Smooth muscle cell (in vitro differentiated cells): ENCODE results near the gene PLAAT3. TPM values are rescaled to one million over a fixed set of nuclear protein-coding genes. Genes with fewer than 3 reads are reported as not detected.
"Not testable (repeated sequence)": the region's sequence is repeated elsewhere in the genome, so short reads cannot be mapped to it uniquely, and the experiment has no call there.

Experiments
- DNase-seq: peaks from one replicate; lab custom pipeline; 2025; ENCODE audit not compliant: unreplicated experiment; lab: John Stamatoyannopoulos, UW
- H2AFZ ChIP-seq: fragments of 200-600 bp; sonication (generic); 2 replicates; pipeline ENCODE4 v1.6.0; 2016; ENCODE audit warnings: antibody characterized with exemption, low read depth, mild to moderate bottlenecking
- H3F3A ChIP-seq: fragments of 200-600 bp; sonication (generic); 2 replicates; pipeline ENCODE4 v1.6.0; 2017; ENCODE audit warnings: antibody characterized with exemption, low read depth
- H3K27ac ChIP-seq: fragments of 200-600 bp; sonication (generic); 2 replicates; pipeline ENCODE4 v1.5.1; 2016; ENCODE audit warnings: low read depth, mild to moderate bottlenecking
- H3K27me3 ChIP-seq: fragments of 200-600 bp; sonication (generic); 2 replicates; pipeline ENCODE4 v1.6.1; 2016; ENCODE audit warnings: low read depth, mild to moderate bottlenecking
- H3K36me3 ChIP-seq: fragments of 200-600 bp; sonication (generic); 2 replicates; pipeline ENCODE4 v1.5.1; 2016; ENCODE audit warnings: low read depth
- H3K4me1 ChIP-seq: fragments of 200-600 bp; sonication (generic); 2 replicates; pipeline ENCODE4 v1.5.1; 2016; ENCODE audit warnings: low read depth
- H3K4me2 ChIP-seq: fragments of 200-600 bp; sonication (generic); 2 replicates; pipeline ENCODE4 v1.6.0; 2016; ENCODE audit warnings: mild to moderate bottlenecking
- H3K4me3 ChIP-seq: fragments of 200-600 bp; sonication (generic); 2 replicates; pipeline ENCODE4 v1.5.1; 2016; ENCODE audit warnings: mild to moderate bottlenecking
- H3K79me2 ChIP-seq: fragments of 200-600 bp; sonication (generic); 2 replicates; pipeline ENCODE4 v1.6.0; 2016; ENCODE audit warnings: low read depth, mild to moderate bottlenecking
- H3K9ac ChIP-seq: fragments of 200-600 bp; sonication (generic); 2 replicates; pipeline ENCODE4 v1.6.0; 2016; ENCODE audit warnings: low read depth
- H3K9me3 ChIP-seq: fragments of 200-600 bp; sonication (generic); replicated peaks from 2 replicates; pipeline ENCODE4 v1.5.1; 2016; ENCODE audit warnings: low read depth
- H4K20me1 ChIP-seq: fragments of 200-600 bp; sonication (generic); 2 replicates; pipeline ENCODE4 v1.6.0; 2016; ENCODE audit warnings: low read depth
- WGBS: methylation state at CpG from one replicate; pipeline ENCODE4 v1.1.7; 2016; ENCODE audit warnings: low lambda C conversion rate; 5-methylcytosine and 5-hydroxymethylcytosine counted together
- polyA plus RNA-seq: library from polyadenylated mRNA; unstranded; fragments of >200 nt; fragmentation: Nextera tagmentation; extraction: Ambion mirVana; gene quantifications from 2 replicates; pipeline ENCODE4 v1.2.1, GENCODE V29; 2016
- total RNA-seq: library from RNA; depleted of rRNA; stranded (reverse); fragments of >200 nt; gene quantifications from 2 replicates; pipeline ENCODE4 v1.2.3, GENCODE V29; 2014
- TF ChIP-seq, protein P1 (sequence below): fragments of 200-600 bp; sonication (generic); IDR thresholded peaks from 2 replicates; pipeline ENCODE4 v1.5.1; 2017; ENCODE audit warnings: borderline replicate concordance, mild to moderate bottlenecking, antibody characterized with exemption; ENCODE audit not compliant: insufficient read depth, poor library complexity, severe bottlenecking

The PLAAT3 gene
- total and polyA plus RNA-seq, 2 experiments from 2014 or later = 0.90 to 5.2 TPM

DNA sequence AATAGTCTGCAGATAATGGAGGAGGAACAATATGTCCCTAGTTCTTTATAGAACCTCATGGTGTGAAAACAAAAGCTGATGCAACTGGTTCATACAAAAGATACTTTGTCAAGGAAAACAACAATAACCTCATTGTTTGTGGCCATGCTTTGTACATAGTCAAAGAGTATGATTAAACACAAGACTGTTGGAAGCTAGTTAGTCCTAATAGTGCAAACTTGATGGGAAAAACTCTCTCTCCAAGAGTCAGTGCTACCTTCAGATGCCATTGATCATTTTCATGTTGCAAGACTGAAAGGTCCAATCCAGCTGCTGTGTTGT lies 30.9 kb downstream of the PLAAT3 start:
- H3K4me2 ChIP-seq = no peak overlapping the region
- H3K4me3 ChIP-seq = no peak overlapping the region
- no peak overlapping the region for H2AFZ ChIP-seq
- H3K9ac ChIP-seq = no peak overlapping the region
- no peaks in the 10 kb centered on the region for H3F3A ChIP-seq
- no peaks in the 10 kb centered on the region for H4K20me1 ChIP-seq
- no peaks in the 10 kb centered on the region for H3K27me3 ChIP-seq
- no peaks in the 10 kb centered on the region for H3K4me1 ChIP-seq
- H3K79me2 ChIP-seq = no peaks in the 10 kb centered on the region
- TF ChIP-seq, protein P1, sequence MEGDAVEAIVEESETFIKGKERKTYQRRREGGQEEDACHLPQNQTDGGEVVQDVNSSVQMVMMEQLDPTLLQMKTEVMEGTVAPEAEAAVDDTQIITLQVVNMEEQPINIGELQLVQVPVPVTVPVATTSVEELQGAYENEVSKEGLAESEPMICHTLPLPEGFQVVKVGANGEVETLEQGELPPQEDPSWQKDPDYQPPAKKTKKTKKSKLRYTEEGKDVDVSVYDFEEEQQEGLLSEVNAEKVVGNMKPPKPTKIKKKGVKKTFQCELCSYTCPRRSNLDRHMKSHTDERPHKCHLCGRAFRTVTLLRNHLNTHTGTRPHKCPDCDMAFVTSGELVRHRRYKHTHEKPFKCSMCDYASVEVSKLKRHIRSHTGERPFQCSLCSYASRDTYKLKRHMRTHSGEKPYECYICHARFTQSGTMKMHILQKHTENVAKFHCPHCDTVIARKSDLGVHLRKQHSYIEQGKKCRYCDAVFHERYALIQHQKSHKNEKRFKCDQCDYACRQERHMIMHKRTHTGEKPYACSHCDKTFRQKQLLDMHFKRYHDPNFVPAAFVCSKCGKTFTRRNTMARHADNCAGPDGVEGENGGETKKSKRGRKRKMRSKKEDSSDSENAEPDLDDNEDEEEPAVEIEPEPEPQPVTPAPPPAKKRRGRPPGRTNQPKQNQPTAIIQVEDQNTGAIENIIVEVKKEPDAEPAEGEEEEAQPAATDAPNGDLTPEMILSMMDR = no peak
- no peaks in the 10 kb centered on the region for H3K9me3 ChIP-seq
- H3K36me3 ChIP-seq = no peaks in the 10 kb centered on the region
- no peak overlapping the region for H3K27ac ChIP-seq
- no peak for DNase-seq

DNA sequence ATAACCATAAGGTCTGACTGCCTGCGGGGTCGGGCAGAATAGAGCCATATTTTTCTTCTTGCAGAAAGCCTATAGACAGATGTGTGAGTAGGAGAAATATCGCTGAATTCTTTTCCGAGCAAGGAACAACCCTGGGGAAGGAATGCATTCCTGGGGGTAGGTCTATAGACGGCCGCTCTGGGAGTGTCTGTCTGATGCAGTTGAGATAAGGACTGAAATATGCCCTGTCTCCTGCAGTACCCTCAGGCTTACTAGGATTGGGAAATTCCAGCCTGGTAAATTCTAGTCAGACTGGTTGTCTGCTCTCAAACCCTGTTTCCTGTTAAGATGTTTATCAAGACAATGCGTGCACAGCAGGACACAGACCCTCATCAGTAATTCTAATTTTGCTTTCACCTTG lies 33.0 kb downstream of the PLAAT3 start:
- not testable (repeated sequence) for H3F3A ChIP-seq, H3K4me2 ChIP-seq, H3K27me3 ChIP-seq, H3K36me3 ChIP-seq, H3K79me2 ChIP-seq, H3K9ac ChIP-seq, H3K9me3 ChIP-seq, H2AFZ ChIP-seq, H4K20me1 ChIP-seq, DNase-seq, H3K4me3 ChIP-seq, H3K27ac ChIP-seq, H3K4me1 ChIP-seq
- 68% methylated on average over 7 of the region's 7 CpGs for WGBS

DNA sequence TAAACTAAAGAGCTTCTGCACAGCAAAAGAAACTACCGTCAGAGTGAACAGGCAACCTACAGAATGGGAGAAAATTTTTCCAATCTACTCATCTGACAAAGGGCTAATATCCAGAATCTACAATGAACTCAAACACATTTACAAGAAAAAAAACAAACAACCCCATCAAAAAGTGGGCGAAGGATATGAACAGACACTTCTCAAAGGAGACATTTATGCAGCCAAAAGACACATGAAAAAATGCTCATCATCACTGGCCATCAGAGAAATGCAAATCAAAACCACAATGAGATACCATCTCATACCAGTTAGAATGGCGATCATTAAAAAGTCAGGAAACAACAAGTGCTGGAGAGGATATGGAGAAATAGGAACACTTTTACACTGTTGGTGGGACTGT lies 35.4 kb downstream of the PLAAT3 start:
- H3K4me1 ChIP-seq, H3K4me2 ChIP-seq, H3K27me3 ChIP-seq, H2AFZ ChIP-seq, H3K4me3 ChIP-seq, H3K36me3 ChIP-seq, H3K9ac ChIP-seq, H3K9me3 ChIP-seq, H3K79me2 ChIP-seq, DNase-seq, H3K27ac ChIP-seq, H3F3A ChIP-seq, H4K20me1 ChIP-seq: not testable (repeated sequence)
- 76% methylated on average over 3 of the region's 3 CpGs for WGBS

DNA sequence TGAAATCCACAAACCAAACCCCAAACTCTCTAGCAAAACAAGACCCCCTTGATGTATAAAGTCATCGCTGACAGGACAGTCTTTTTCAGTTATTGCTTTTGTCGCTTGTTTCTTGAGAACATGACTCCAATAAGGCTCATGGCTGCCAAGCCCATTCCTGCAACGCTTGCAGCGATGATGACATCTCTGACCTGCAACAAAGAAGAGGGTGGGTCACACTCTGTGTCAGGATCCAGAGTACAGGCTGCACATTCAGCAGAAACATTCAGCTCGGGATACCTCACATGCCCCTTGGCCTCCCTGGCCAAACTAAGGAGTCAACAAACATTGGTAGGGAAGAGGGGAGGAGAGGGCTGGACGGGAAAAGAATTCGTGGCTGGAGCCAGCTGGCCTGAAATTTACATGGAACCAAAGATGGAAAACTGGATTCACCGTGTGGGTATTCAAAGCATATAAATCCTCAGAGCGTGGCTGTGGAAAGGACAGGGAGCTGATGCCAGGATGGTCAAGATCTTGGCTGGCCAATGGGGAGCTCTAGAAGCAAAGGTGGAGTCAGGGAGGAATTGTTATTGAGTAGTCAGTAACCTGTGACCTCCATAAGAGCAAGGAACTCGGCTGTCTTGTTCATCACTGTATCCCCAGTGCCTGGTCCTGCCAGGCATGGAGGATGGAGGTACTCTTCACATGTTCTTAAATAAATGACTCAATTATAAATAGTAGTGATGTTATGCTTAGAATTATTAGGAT lies 39.2 kb downstream of the PLAAT3 start:
- Histone ChIP-seq H3K36me3 (no peaks in the 10 kb centered on the region), H2AFZ (peak overlapping the region; percentile 87), H3K79me2 (no peaks in the 10 kb centered on the region), H3K4me1 (no peaks in the 10 kb centered on the region), H3F3A (no peaks in the 10 kb centered on the region), H3K4me3 (peak overlapping the region; percentile 41), H4K20me1 (no peaks in the 10 kb centered on the region), H3K27me3 (no peaks in the 10 kb centered on the region), H3K9me3 (no peaks in the 10 kb centered on the region), H3K9ac (no peak overlapping the region), H3K27ac (no peak overlapping the region), H3K4me2 (peak overlapping the region; percentile 77)
- no peak for DNase-seq
- WGBS = 93% methylated on average over 10 of the region's 10 CpGs
- TF ChIP-seq, protein P1 = no peak
